ENCODE results near the gene LSM8.
A peak's percentile ranks its signal among the peaks of the same experiment; 100 is the strongest.
"Not testable (repeated sequence)": the region's sequence is repeated elsewhere in the genome, so short reads cannot be mapped to it uniquely, and the experiment has no call there.

LSM8 gene

GRCh38 chr7:118214051-118214832 lies 30.3 kb downstream of the LSM8 start:
- DNase-seq, result peak; percentile 95

- no peak for DNase-seq
Observed at GRCh38 chr7:118214833-118215182, 30.8 kb downstream of the LSM8 start.

GRCh38 chr7:118217210-118217619 lies 33.3 kb downstream of the LSM8 start:
- DNase-seq, result no peak

GRCh38 chr7:118218413-118219156 lies 34.6 kb downstream of the LSM8 start:
- no peak for DNase-seq

GRCh38 chr7:118219157-118219512 lies 35.2 kb downstream of the LSM8 start:
- DNase-seq, result no peak

GRCh38 chr7:118220583-118220982 lies 36.6 kb downstream of the LSM8 start:
- DNase-seq, result no peak

- no peak for DNase-seq
Observed at GRCh38 chr7:118222591-118222990, 38.6 kb downstream of the LSM8 start.

GRCh38 chr7:118224521-118224920 lies 40.6 kb downstream of the LSM8 start, which contains the start of gene ANKRD7:
Gene ANKRD7, plus strand, starts transcription at chr7:118224704. Its CDS starts 127 bp downstream, at chr7:118224831.
- DNase-seq, result no peak

- DNase-seq, result no peak
Observed at GRCh38 chr7:118232837-118233236, 48.9 kb downstream of the LSM8 start.

GRCh38 chr7:118233799-118234198 lies 49.8 kb downstream of the LSM8 start:
- DNase-seq, result no peak

- DNase-seq, result no peak
Observed at GRCh38 chr7:118239014-118239413, 55.0 kb downstream of the LSM8 start.

- not testable (repeated sequence) for DNase-seq
Observed at GRCh38 chr7:118240320-118240719, 56.4 kb downstream of the LSM8 start.
